Hypothalamus (tissue), 51 donors: ENCODE measurements around the gene RAB34.

Experiments
- DNase-seq, 51 donors: peaks; one replicate each; lab custom pipeline; 2025; lab: John Stamatoyannopoulos, UW

RAB34 gene

GRCh38 chr17:28715217-28715616, 2.5 kb downstream of the RAB34 start:
- no peak for DNase-seq

DNA sequence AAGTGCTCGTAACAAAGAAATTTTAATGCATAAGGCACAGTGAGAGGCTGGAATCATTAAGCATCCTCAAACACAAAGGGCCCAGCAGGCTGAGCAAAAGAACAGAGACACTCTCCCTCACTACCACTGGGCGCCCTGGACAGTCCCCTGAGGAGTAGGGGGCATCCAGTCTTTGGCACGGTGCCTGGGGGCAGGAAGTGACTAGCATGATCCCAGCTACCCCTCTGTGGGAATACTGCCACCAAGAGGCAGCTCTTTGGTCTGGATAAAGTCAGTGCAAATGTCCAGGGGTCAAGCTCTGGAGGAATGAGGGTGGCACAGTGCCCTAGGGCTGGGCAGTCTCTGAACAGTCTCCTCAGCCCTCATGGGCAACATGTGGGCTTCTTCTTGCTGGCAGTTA, 3.4 kb downstream of the RAB34 start:
- no peak for DNase-seq

- DNase-seq: no peak
Measured at GRCh38 chr17:28712705-28713415, 4.8 kb downstream of the RAB34 start.

- DNase-seq: peak in 3 of 51 donors; percentile 10 to 27 (median 27)
Measured at GRCh38 chr17:28712032-28712704, 5.5 kb downstream of the RAB34 start.

DNA sequence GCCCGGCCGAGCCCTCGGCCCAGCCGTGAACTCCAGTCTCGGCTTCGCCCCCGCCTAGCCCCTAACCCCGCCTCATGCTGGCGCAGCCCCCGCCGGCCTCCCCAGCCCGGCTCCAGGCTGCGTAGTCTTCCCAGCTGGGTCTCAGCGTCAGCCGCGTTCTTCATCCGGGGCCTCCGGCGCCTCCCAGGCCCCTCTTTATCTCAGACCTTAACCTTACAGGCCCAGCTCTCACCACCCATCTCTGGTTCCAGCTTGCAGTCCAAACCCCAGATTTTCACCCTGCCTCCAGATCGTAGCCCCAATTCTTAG, 6.0 kb downstream of the RAB34 start, which contains the start of gene PROCA1:
TSS of gene PROCA1 (minus strand) at position 166 of the 309 bp plus-strand sequence. CDS start 228 bp downstream, outside the sequence.
- DNase-seq: peak in 2 of 51 donors; percentile 50 to 55

DNA sequence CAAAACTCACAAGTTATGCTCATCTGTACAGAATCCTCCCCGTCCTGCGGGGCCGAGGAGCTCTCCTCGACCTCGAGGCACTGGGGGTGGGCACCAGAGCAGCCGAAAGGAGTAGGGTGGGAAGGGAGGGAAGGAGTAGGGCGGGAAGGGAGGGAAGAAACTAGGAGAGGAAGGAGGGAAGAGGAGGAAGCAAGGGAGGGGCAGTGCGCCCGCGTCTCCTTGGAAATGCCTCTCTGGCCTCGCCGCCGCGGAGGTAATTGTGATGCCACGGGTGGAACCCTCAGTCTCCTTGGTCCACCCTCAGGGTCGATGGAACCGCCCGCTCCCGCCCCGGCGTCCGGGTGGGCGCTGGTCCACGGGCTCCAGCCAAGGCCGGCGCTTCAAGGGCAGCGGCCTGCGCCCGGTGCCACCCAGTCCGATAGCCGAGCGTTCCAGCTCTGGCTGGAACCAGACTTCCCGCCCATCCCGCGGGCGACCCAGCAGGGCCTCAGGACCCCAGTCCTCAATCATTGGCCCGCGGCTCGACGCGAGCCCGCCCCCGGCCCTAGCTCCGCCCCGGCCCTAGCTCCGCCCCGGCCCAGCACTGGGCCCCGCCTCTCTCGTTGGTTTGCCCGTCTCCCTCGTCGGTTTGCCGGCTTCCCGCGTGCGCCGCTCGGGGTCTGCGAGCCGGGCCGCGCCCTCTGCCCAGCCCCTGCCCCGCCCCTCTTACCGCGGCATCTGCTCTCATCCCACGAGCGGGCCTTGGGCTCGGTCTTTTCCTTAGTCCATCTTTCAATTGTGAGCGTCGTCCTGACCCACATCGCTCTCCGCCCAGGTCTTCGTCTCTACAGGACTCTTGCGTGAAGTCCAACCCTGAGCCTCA, 6.6 kb downstream of the RAB34 start:
- DNase-seq: peak in 50 of 51 donors; percentile 32 to 96 (median 84)

- no peak for DNase-seq
Measured at GRCh38 chr17:28707339-28707720, 10.3 kb downstream of the RAB34 start.

- no peak for DNase-seq
Measured at GRCh38 chr17:28706471-28707338, 11.0 kb downstream of the RAB34 start.

DNA sequence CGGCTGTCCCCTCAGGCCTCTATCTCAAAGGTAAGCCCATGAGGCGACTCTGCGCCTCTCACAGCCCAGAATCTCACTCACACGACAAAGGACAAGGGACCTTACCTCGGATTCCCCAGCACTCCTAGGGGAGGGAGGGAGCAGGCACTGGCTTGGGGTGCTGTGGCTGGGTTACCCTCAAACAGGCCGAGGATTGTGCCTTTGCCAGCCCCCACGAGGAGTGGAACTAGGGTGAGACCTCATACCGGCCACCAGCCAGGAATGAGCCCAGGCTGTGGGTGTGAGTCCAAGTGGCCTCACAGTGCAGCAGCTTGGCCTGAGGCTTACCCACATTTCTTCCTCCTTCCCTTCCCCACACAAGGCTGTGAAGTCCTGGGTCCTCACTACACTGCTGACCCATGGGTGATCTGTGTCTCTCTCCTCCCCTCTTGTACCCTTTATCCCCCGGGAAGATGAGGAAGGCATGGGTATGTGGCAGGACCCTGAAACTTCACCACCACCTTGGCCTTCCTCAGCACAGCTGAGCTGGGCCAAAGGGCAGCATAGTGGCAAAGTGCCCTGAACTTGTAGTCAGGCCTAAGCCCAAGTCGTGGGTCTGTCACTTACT, 11.8 kb downstream of the RAB34 start:
- DNase-seq: no peak

DNA sequence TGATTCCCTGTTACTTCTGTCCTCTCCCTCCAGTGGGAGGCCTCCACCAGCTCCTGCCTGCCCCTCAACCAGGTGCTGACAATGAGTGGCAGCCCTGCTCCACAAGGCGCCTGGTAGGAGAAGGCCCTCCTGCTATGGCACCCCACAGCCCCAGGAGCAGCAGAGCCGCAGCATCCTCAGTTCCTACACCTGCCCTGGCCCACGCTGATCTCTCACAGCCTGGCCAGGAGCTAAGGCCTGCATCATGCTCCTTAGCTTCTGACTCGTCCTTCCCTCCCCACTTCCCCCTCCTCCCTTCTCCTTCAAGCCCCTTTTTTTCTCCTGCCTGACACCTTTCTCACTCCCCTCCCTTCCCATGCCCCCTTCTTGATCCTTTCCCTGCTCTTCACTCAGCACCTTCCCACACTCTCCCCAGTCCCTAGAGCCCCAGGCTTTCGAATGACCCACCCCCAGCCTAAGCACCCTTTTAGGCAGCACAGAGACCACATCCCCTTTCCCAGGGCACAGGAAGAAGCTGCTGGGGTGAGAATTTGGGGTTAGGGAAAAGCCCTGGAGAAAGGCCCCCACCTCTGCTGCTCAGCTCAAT, 12.5 kb downstream of the RAB34 start:
- DNase-seq: no peak

GRCh38 chr17:28704219-28704858, 13.3 kb downstream of the RAB34 start:
- DNase-seq: no peak

DNA sequence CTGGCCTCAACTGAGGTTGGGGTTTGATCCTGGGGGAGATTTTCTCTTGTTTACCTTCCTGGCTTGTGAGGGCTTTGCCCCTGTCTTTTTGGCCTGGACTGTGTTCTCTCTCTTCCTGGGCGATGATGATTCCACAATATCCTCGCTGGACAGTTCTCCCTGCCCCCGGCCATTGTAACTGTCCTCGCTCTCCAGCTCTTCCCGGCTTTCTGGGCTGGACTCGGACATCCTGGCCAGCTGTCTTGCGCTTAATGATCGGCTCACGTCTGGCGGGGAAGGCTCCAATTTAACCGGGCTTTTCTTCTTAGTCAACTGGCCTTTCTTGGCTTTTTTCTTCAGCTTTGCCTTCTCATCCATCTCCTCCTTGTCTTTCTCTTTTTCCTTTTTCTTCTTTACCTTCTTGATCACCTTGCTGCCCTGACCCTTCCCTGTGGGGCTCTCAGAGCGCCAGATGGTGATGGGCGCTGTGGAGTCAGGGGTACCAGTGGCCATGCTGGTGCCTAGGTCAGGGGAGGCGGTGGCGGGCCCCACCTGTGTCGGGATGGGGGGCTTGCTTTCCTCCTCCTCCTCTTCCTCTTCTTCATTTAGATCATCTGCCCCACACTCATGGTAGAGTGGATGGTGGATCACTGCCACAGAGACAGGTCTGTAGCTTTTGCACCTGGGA, 14.0 kb downstream of the RAB34 start:
- DNase-seq: peak in 1 of 51 donors; percentile 5

GRCh38 chr17:28702752-28703150, 14.9 kb downstream of the RAB34 start:
- DNase-seq: peak in 10 of 51 donors; percentile 17 to 64 (median 42)

DNA sequence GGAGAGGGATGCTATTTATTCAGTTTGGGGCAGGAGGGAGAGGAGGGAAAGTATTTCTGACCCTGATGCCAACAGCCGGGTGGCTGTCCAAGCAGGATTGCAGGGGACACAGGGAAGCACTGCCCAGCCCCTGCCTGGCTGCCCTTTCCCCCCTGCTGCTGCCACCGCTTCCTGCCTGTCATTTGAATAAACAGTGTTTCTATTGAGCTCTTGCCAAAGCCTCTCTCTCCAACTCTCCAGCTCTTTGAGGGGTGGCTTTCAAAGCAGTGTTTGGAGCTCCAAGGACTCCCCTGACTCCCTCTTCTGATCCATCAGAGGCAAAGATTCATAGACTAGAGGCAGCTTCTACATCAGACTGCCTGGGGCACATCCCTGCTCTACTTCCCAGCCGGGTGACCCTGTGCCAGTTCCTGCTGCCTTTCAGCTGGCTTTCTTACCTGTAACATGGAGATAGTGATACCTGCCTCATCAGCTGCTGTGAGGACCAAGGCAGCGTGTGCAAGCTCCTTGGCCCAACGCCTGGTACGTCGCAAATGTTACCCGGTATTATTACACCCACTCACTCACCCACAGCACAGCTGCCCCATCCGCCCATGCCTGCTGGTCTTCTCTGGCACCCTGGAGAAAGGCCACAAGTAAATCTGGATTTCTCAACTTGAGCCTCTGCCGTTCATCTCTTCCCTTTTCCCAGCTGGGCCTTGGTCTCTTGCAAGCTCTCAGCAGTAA, 15.5 kb downstream of the RAB34 start:
- peak in 37 of 51 donors; percentile 22 to 83 (median 53) for DNase-seq

DNA sequence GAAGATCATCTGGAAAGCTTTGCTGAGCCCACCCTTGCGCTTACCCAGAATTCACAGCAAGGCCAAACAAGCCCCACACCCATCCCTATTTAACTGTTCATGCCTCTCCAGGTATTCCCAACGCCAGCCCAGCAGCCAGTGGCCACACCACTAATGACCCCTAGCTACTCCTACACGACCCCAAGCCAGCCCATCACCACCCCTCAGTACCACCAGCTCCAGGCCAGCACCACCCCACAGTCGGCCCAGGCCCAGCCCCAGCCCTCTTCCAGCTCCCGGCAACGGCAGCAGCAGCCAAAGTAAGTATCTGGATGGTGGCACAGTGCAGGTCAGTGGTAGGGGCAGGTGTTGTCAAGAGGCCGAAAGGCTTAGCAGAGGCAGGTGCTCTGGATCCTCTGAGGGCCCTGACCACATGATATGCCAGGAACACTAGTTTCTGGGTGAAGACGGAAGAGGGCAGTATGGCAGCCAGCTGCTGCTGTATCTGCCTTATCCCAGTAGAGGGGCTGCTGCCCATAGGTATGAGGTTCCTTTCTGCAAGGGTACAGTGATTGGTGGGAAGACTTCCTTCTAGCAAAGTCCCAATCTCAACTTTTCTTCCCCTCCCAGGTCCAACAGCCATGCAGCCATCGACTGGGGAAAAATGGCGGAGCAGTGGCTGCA, 16.7 kb downstream of the RAB34 start:
- DNase-seq: no peak

- no peak for DNase-seq
Measured at GRCh38 chr17:28700278-28700677, 17.4 kb downstream of the RAB34 start.

DNA sequence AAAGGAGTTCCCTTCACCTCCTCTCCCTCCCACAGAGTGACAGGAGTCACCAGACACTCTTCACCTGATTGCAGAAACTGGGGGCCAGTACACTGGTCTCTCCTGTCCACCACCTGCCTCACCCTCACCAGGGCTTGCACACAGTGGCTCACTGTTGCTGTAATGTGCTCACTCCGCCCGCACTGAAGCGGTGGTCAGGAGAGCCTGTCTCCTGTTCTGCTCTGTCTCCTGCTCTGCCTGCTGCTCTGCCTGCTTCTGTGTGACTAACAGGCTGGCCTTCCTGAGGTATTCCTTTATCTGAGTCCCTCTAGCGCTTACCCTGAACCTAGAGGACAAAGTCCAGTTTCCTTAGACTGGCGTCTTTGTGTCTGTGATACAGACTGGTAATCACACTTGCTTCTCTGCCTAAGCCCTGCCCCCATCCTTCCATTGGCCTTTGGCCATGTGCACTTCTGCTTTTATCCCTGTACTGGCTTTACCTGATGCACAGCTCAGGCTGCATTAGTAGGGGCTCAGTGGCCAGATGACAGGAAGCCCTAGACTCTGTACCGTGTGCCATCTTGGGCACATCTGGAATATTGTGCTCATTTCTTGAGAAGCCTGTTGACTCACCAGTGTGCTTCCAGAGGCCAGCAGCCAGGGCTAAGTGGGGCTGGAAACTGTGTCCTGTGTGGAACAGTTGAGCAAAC, 19.3 kb downstream of the RAB34 start:
- DNase-seq: no peak
